HG03558 (cell line): Measurements from ENCODE around the gene SH3D19.
"Not testable (repeated sequence)": the region's sequence is repeated elsewhere in the genome, so short reads cannot be mapped to it uniquely, and the experiment has no call there.

Experiments
- ATAC-seq: cut with Tn5 transposase; IDR thresholded peaks from one replicate; pipeline ENCODE4 v1.9.1; 2021; ENCODE audit warnings: moderate number of reproducible peaks; ENCODE audit not compliant: unreplicated experiment; ENCODE audit errors: extremely low read depth

The SH3D19 gene

GRCh38 chr4:151323667-151324066, 1.7 kb downstream of the SH3D19 start:
- no peak for ATAC-seq

DNA sequence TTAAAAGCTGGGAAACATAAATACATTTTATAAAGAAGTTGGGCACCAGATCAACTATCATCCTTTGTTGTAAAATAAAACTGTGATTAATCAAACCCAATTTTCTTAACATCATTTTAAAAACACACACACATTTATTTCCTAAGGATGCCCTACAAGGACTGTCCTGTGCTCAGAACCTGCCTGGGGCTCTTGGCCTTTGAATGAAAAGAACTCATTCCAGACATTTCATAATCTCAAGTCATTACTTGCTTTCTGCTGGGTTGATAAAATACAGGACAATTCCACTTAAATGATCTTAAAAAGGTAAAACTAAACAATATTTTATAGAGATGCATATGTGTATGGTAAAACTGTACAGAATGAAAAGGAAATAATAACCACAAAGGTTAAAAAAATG, 2.8 kb downstream of the SH3D19 start:
- no peak for ATAC-seq

- ATAC-seq = not testable (repeated sequence)
Measured at GRCh38 chr4:151322161-151322560, 3.2 kb downstream of the SH3D19 start.

- ATAC-seq = no peak
Measured at GRCh38 chr4:151321586-151321985, 3.8 kb downstream of the SH3D19 start.

- no peak for ATAC-seq
Measured at GRCh38 chr4:151319490-151319889, 5.9 kb downstream of the SH3D19 start.

DNA sequence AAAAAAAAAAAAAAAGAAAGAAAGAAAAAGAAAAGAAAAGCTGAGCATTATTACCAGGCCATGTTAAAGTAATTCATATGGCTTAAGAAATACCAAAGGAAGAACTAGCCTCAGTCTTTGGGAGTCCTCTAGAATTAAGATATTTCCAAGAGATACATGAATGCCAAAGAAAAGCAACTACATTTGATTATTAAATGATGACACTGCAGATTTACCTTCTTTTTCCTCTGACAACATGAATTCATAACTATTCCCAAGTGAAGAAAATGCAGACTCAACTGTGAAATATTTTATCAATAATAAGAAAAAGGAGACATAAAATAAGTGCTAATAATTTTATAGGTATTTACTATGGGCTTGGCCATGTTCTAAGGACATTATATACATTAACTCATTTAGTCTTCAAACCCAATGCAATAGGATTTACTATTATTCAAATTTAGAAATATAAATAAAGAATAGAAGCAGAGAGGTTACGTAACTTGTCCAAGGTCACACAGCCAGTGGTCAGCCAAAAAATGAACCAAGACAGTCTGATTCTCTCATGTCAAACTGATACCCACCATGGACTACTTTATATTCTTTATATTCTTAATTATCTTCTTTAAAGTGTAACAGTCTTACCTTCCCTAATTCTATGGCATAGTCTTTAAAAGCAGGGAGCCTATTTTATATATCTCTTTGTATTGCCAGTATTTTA, 6.9 kb downstream of the SH3D19 start:
- no peak for ATAC-seq

GRCh38 chr4:151316645-151317044, 8.8 kb downstream of the SH3D19 start:
- no peak for ATAC-seq

DNA sequence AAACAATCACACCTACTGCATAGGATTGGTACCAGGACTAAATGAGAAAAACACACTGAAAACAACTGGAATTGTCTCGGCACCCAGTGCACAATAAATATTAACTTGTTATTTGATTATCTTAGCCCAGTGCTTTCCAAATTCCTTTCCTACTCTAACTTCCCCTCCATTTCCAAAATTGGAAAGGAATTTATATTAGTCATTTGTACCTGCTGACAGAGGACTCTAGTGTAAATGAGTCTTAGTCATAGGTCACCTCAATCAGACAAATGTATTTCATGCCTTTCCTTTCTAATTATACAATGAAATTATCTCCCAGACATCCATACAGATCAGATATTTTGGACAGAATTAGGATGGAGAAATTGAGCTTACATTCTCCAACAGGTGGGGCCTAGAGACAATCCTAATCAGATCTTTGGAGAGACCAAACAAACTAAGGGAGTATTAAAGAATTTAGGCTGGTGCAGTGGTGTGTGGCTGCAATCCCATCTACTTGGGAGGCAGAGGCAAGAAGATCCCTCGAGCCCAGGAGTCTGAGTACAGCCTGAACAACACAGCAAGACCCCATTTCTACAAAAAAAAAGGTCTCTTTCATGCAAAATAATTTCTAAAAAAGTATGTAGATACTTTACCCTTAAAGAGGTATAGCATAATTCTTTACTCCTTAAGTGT, 10.1 kb downstream of the SH3D19 start:
- ATAC-seq = no peak

- no peak for ATAC-seq
Measured at GRCh38 chr4:151314479-151314878, 10.9 kb downstream of the SH3D19 start.

- ATAC-seq = no peak
Measured at GRCh38 chr4:151314010-151314355, 11.4 kb downstream of the SH3D19 start.

DNA sequence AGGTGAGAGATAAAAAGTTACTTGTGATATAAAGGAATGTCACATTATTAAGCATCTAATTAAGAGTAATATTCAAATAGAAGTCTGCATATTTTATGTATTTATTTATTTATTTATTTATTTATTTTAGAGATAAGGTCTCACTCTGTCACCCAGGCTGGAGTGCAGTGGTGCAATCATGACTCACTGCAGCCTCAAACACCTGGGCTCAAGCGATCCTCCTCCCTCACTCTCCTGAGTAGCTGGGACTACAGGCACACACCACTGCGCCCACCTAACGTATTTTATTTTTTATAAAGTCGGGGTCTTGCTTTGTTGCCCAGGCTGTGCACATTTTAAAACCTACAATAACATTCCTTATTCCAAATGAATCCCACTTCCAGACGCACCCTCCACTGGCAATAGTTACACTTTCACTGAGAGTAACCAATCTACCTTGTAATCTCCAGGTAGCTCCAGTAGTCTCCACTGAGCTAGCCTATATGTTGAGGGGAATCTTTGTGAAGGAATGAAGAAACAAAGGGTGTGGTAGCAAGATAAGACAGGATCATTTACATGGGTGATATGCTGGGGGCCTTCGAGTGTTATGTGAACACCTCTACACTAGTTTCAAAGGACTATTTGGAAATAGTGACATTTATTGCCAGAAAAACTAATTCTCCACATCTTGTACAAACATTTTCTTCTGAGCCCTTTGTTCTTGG, 11.9 kb downstream of the SH3D19 start:
- ATAC-seq = no peak

DNA sequence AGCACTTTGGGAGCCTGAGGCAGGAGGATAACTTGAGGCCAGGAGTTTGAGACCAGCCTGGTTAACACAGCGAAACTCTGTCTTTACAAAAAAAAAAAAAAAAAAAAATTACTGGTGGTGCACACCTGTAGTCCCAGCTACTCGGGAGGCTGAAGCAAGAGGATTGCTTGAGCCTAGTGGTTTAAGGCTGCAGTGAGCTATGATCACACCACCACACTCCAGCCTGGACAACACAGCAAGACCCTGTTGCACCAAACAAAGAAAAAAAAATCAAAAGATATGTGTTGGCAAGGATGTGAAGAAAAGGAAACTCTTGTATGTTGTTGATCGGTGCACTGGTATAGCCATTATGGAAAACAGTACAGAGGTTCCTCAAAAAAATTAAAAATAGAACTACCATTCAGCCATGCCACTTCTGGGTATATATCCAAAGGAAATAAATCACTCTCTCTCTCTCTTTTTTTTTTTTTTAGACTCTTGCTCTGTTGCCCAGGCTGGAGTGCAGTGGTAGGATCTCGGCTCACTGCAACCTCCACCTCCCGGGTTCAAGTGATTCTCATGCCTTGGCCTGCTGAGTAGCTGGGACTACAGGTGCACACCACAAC, 15.2 kb downstream of the SH3D19 start:
- ATAC-seq = no peak

- peak; percentile 70 for ATAC-seq
Measured at GRCh38 chr4:151304755-151305154, 20.6 kb downstream of the SH3D19 start.

DNA sequence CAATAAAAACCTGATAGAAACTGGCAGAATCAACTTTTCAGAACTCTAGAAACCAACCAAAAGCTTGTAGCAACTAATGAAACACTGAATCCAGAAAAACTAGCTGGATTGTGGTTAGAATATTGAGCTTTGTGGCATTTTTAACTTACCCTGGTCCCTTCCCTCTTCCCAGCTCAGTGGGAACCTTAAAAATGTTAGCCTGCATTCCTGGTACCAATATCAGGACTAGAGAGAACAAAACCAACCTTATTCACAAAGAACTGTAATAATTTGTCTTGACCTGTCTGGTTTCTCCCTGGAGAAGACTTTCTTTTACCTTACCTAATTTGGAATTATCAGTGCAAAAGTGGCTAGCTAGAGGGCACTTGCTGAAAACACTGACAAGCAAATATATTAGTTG, 21.2 kb downstream of the SH3D19 start:
- ATAC-seq = no peak

DNA sequence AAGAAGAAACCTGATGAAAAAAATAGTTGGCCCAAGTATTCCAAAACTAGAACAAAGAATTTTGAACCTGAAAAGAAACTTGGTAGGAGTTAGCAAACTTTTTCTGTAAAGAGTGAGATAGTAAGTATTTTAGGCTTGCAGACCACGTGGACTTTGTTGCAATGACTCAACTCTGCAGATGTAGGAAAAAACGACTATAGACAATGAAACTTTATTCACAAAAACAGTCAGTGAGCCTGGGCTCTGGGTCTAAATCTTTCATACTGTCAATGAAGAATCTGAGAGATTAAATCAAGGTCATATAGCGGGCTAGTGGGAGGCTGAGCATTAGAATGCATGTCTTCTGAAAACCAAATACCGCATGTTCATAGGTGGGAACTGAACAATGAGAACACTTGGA, 23.0 kb downstream of the SH3D19 start:
- no peak for ATAC-seq

DNA sequence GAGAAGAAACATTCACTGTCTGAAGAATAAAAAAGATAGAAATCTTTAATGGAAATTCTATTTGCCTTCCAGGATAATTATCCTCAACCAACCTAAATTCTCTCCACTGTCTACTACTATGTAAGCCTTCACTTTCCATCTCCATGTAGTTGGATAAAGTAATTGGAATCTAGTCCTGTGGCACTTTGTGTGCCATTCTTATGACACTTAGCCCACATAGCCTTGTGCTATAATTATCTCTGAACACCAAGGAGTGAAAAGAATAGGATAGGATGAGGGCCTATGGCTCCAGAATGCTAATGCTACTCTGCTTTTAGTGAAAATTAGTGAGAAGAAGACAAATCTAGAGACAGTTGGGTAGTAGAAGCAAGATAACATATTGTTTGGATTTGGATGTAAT, 28.2 kb downstream of the SH3D19 start:
- ATAC-seq = no peak

GRCh38 chr4:151296227-151296626, 29.2 kb downstream of the SH3D19 start:
- no peak for ATAC-seq

DNA sequence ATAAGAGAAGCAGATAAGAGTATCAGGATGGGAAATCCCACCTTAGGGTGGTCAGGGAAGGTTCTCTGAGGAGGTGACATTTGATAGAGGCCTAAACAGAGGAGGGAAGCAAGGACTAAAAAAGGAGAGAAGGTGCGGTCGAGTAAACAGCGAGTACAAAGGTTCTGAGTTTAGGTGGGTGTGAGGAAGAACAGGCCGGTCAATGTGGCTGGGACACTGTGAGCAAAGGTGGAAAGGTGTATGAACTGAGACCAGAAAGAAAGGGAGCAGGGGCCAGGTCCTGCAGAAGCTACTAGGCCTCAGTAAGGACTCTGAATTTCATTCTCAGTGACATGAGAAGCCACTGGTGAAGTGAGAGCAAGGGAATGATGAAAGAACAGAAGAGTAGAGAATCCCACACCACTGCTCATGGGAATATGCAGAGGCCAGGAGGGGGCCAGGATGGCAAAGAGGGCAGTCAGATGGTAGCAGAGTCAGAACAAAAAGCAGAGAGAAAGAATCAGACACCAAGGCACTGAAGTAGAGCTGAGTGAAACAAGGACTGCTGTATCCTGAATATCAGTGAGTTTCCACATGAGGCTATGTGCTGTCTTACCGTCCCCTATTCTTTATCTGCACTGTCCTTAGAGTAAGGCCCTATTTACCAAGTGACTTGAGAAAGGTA, 30.4 kb downstream of the SH3D19 start:
- ATAC-seq = no peak

- no peak for ATAC-seq
Measured at GRCh38 chr4:151292038-151292437, 33.4 kb downstream of the SH3D19 start.

GRCh38 chr4:151291485-151291884, 33.9 kb downstream of the SH3D19 start:
- no peak for ATAC-seq

DNA sequence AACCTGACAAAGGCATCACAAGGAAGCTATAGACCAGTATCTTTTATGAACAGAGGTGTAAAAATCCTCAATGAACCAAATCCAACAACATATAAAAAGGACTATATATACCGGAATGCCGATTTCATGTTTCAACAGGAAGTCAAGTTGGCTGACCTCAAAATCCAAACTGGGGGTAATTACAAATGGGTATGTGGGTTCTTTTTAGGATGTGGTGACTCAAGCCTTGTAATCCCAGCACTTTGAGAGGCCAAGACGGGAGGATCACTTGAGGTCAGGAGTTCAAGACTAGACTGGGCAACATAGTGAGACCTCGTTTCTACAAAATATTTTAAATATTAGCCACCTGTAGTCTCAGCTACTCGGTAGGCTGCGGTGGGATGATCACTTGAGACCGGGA, 38.0 kb downstream of the SH3D19 start:
- no peak for ATAC-seq
